Measurements from ENCODE around the gene PLCXD3.

DNA sequence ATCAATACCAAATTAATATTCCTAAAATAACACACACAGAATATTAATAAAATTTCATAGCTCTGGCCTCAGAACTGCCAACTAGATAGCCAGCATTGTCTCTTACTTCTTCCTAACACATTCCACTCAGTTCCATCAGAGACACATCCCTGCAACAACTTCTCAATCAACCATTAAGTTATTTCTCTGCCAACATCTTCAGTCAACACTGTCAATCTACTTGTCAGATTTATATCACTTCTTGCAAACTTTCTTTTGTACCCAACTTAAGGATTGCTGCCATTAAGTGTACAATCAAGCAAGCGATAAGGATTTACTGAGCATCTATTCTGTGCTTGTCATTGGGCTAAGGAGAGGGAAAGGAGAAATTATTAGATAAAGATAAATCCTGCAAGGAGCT lies 50.8 kb downstream of the PLCXD3 start:
- TF ChIP-seq EP300 (IDR thresholded peaks at IDR 0.05) (no peak), POLR2A (IDR thresholded peaks at IDR 0.05) (no peak)
- TF ChIP-seq, protein P1, sequence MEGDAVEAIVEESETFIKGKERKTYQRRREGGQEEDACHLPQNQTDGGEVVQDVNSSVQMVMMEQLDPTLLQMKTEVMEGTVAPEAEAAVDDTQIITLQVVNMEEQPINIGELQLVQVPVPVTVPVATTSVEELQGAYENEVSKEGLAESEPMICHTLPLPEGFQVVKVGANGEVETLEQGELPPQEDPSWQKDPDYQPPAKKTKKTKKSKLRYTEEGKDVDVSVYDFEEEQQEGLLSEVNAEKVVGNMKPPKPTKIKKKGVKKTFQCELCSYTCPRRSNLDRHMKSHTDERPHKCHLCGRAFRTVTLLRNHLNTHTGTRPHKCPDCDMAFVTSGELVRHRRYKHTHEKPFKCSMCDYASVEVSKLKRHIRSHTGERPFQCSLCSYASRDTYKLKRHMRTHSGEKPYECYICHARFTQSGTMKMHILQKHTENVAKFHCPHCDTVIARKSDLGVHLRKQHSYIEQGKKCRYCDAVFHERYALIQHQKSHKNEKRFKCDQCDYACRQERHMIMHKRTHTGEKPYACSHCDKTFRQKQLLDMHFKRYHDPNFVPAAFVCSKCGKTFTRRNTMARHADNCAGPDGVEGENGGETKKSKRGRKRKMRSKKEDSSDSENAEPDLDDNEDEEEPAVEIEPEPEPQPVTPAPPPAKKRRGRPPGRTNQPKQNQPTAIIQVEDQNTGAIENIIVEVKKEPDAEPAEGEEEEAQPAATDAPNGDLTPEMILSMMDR (IDR thresholded peaks at IDR 0.05), result no peak
